GM23338 (cell line): Measurements from ENCODE around the gene TBC1D19. TPM values are rescaled to one million over a fixed set of nuclear protein-coding genes. Genes with fewer than 3 reads are reported as not detected.

ENCODE experiments used
- CREB1 ChIP-seq: fragments of 250-450 bp; sonication (Bioruptor Pico); IDR thresholded peaks from 2 replicates; pipeline ENCODE4 v1.5.0; 2020; ENCODE audit warnings: low read depth, mild to moderate bottlenecking, moderate library complexity
- EZH2 ChIP-seq: fragments of 200-600 bp; sonication (generic); IDR thresholded peaks from one replicate; pipeline ENCODE4 v1.8.0; 2017; ENCODE audit warnings: antibody characterized with exemption, mild to moderate bottlenecking, low read depth; ENCODE audit not compliant: unreplicated experiment
- EZH2phosphoT487 ChIP-seq: fragments of 200-600 bp; sonication (generic); IDR thresholded peaks from one replicate; pipeline ENCODE4 v1.8.1; 2018; ENCODE audit warnings: antibody characterized with exemption; ENCODE audit not compliant: unreplicated experiment
- NANOG ChIP-seq: IDR thresholded peaks from 2 replicates; pipeline ENCODE4 v1.6.1; 2016; ENCODE audit warnings: antibody characterized with exemption, borderline replicate concordance
- STAT1 ChIP-seq: IDR thresholded peaks from one replicate; pipeline ENCODE4 v1.6.1; 2016; ENCODE audit warnings: antibody characterized with exemption; ENCODE audit not compliant: unreplicated experiment
- ZNF114 ChIP-seq: fragments of 250-450 bp; sonication (Bioruptor Pico); IDR thresholded peaks from 2 replicates; pipeline ENCODE4 v1.5.0; 2020; ENCODE audit warnings: mild to moderate bottlenecking, moderate library complexity
- polyA plus RNA-seq: library from polyadenylated mRNA; unstranded; fragments of >200 nt; fragmentation: Nextera tagmentation; extraction: Ambion mirVana; gene quantifications from 2 replicates; pipeline ENCODE4 v1.2.1, GENCODE V29; 2016
- total RNA-seq: library from RNA; depleted of rRNA; stranded (reverse); fragments of >200 nt; shearing (Covaris generic); gene quantifications from 2 replicates; pipeline ENCODE4 v1.2.3, GENCODE V29; 2014
- TF ChIP-seq, protein P1 (sequence below): fragments of 250-450 bp; sonication (Bioruptor Pico); IDR thresholded peaks from 2 replicates; pipeline ENCODE4 v1.5.0; 2020; ENCODE audit warnings: mild to moderate bottlenecking, moderate library complexity
- TF ChIP-seq, protein P2 (sequence below), 2 experiments: fragments of 200-600 bp in 1 of 2; sonication (generic) in 1 of 2; conservative IDR thresholded peaks; 2 replicates each; pipeline versions ENCODE4 v1.5.1 to v1.6.1; 2016 to 2017; ENCODE audit warnings: antibody characterized with exemption in 2 of 2, low read depth in 2 of 2, mild to moderate bottlenecking in 2 of 2, moderate library complexity in 1 of 2

The TBC1D19 gene
- total and polyA plus RNA-seq, 2 experiments from 2014 or later = 1.9 to 4.3 TPM

DNA sequence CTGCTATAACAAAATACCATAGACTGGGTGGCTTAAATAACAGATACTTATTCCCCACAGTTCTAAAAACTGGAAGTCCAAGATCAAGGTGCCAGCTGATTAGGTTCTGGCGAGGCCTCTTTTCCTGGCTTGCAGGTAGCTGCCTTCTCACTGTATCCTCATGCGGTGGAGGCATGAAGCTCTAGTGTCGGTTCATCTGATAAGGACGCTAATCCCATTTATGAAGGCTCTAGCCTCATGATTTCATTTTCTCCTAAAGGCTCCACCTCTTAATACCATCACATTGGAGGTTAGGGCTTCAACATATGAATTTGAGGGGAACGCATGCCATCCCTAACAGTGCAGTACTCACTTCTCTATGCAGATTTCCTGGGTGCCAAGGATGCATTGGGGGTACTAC, 218.9 kb downstream of the TBC1D19 start (continued):
- TF ChIP-seq, protein P1, sequence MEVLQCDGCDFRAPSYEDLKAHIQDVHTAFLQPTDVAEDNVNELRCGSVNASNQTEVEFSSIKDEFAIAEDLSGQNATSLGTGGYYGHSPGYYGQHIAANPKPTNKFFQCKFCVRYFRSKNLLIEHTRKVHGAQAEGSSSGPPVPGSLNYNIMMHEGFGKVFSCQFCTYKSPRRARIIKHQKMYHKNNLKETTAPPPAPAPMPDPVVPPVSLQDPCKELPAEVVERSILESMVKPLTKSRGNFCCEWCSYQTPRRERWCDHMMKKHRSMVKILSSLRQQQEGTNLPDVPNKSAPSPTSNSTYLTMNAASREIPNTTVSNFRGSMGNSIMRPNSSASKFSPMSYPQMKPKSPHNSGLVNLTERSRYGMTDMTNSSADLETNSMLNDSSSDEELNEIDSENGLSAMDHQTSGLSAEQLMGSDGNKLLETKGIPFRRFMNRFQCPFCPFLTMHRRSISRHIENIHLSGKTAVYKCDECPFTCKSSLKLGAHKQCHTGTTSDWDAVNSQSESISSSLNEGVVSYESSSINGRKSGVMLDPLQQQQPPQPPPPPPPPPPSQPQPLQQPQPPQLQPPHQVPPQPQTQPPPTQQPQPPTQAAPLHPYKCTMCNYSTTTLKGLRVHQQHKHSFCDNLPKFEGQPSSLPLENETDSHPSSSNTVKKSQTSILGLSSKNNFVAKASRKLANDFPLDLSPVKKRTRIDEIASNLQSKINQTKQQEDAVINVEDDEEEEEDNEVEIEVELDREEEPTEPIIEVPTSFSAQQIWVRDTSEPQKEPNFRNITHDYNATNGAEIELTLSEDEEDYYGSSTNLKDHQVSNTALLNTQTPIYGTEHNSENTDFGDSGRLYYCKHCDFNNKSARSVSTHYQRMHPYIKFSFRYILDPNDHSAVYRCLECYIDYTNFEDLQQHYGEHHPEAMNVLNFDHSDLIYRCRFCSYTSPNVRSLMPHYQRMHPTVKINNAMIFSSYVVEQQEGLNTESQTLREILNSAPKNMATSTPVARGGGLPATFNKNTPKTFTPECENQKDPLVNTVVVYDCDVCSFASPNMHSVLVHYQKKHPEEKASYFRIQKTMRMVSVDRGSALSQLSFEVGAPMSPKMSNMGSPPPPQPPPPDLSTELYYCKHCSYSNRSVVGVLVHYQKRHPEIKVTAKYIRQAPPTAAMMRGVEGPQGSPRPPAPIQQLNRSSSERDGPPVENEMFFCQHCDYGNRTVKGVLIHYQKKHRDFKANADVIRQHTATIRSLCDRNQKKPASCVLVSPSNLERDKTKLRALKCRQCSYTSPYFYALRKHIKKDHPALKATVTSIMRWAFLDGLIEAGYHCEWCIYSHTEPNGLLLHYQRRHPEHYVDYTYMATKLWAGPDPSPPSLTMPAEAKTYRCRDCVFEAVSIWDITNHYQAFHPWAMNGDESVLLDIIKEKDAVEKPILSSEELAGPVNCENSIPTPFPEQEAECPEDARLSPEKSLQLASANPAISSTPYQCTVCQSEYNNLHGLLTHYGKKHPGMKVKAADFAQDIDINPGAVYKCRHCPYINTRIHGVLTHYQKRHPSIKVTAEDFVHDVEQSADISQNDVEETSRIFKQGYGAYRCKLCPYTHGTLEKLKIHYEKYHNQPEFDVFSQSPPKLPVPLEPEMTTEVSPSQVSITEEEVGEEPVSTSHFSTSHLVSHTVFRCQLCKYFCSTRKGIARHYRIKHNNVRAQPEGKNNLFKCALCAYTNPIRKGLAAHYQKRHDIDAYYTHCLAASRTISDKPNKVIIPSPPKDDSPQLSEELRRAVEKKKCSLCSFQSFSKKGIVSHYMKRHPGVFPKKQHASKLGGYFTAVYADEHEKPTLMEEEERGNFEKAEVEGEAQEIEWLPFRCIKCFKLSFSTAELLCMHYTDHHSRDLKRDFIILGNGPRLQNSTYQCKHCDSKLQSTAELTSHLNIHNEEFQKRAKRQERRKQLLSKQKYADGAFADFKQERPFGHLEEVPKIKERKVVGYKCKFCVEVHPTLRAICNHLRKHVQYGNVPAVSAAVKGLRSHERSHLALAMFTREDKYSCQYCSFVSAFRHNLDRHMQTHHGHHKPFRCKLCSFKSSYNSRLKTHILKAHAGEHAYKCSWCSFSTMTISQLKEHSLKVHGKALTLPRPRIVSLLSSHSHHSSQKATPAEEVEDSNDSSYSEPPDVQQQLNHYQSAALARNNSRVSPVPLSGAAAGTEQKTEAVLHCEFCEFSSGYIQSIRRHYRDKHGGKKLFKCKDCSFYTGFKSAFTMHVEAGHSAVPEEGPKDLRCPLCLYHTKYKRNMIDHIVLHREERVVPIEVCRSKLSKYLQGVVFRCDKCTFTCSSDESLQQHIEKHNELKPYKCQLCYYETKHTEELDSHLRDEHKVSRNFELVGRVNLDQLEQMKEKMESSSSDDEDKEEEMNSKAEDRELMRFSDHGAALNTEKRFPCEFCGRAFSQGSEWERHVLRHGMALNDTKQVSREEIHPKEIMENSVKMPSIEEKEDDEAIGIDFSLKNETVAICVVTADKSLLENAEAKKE (CRISPR knock-in tag) = no peak
- TF ChIP-seq EZH2phosphoT487 = no peak
- TF ChIP-seq EZH2 = no peak
- no peak for TF ChIP-seq STAT1
- TF ChIP-seq, protein P2, sequence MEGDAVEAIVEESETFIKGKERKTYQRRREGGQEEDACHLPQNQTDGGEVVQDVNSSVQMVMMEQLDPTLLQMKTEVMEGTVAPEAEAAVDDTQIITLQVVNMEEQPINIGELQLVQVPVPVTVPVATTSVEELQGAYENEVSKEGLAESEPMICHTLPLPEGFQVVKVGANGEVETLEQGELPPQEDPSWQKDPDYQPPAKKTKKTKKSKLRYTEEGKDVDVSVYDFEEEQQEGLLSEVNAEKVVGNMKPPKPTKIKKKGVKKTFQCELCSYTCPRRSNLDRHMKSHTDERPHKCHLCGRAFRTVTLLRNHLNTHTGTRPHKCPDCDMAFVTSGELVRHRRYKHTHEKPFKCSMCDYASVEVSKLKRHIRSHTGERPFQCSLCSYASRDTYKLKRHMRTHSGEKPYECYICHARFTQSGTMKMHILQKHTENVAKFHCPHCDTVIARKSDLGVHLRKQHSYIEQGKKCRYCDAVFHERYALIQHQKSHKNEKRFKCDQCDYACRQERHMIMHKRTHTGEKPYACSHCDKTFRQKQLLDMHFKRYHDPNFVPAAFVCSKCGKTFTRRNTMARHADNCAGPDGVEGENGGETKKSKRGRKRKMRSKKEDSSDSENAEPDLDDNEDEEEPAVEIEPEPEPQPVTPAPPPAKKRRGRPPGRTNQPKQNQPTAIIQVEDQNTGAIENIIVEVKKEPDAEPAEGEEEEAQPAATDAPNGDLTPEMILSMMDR (conservative IDR thresholded peaks at IDR 0.05; ENCODE audit: low read depth in 2 of 2) = no peak
- no peak for TF ChIP-seq CREB1 (CRISPR knock-in tag)
- TF ChIP-seq NANOG = no peak
- no peak for TF ChIP-seq ZNF114 (CRISPR knock-in tag)
